ENCODE measurements around the gene RNGTT. TPM values are rescaled to one million over a fixed set of nuclear protein-coding genes. Genes with fewer than 3 reads are reported as not detected.

RNGTT gene
- total RNA-seq, 2 experiments from 2014 or later, result 22.1 to 22.2 TPM

DNA sequence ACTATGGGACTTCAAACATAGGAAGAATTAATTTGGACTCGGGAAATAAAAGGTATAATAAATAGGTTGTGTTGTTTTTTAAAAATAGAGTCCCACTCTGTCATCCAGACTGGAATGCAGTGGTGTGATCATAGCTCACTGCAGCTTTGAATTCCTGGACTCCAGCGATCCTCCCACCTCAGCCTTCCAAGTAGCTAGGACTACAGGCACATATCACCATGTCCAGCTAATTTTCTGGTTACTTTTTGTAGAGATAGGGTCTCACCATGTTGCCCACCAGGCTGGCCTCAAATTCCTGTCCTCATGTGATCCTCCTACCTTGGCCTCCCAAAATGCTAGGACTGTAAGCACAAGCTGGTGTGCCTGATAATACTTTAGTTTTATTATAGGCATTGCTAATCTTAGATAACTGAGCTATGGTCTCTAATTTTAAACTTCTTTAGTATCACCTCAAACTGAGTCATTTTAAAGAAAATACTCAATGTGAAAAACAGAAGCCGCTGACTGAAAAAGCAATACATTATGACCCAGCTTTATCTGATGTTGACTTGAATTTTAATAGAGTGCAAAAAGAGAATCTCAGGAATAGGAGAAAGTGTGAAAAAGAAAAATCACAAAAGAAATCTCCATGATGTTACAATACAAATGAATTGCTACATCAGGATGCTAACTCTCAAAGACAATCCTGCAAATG is 251.0 kb downstream of the RNGTT start:
- TF ChIP-seq, protein P1, sequence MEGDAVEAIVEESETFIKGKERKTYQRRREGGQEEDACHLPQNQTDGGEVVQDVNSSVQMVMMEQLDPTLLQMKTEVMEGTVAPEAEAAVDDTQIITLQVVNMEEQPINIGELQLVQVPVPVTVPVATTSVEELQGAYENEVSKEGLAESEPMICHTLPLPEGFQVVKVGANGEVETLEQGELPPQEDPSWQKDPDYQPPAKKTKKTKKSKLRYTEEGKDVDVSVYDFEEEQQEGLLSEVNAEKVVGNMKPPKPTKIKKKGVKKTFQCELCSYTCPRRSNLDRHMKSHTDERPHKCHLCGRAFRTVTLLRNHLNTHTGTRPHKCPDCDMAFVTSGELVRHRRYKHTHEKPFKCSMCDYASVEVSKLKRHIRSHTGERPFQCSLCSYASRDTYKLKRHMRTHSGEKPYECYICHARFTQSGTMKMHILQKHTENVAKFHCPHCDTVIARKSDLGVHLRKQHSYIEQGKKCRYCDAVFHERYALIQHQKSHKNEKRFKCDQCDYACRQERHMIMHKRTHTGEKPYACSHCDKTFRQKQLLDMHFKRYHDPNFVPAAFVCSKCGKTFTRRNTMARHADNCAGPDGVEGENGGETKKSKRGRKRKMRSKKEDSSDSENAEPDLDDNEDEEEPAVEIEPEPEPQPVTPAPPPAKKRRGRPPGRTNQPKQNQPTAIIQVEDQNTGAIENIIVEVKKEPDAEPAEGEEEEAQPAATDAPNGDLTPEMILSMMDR (IDR thresholded peaks at IDR 0.05), result no peak
- Mint-ChIP-seq H3K27ac (no peak overlapping the region), H3K4me3 (no peak overlapping the region), H3K27me3 (no peaks in the 10 kb centered on the region), H3K9me3 (peaks cover 2% of the 10 kb centered on the region), H3K36me3 (ENCODE audit: low read depth) (peaks cover 14% of the 10 kb centered on the region), H3K4me1 (ENCODE audit: low read depth) (peaks cover 3% of the 10 kb centered on the region)
- intact Hi-C loops (cut with micrococcal nuclease), result no loop called here
- ChIA-PET CTCF (no interaction called here), POLR2A (no interaction called here)
- no peak for ATAC-seq
- DNase-seq, result no peak

DNA sequence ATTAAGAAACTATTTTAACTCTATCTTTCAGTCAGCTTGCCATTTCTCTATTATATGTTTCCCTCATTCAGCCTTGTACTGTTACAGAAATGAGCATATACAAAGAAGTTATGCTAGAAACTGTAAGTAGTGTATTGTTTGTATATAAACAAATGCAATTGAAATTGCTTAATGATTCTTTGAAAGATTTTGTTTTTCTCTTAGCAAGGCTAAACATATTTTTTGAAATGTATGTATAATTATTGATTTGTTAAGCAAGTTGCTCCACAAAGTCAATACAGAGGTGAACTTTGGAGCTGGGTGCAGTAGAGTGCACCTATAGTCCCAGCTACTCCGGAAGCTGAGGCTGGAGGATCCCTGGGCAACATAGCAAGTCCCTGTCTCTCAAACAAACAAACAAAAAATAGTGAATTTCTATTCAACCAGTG is 253.6 kb downstream of the RNGTT start:
- ATAC-seq, result no peak
- DNase-seq, result no peak
- no peak overlapping the region for H3K4me3 Mint-ChIP-seq
- H3K4me1 Mint-ChIP-seq (ENCODE audit: low read depth), result peaks cover 15% of the 10 kb centered on the region
- ChIA-PET CTCF (interaction anchor here (0.7 kb wide), 1 partner anchor 48 kb away, joined by 3 read pairs; no protein-coding TSS in a partner anchor), POLR2A (no interaction called here)
- H3K9me3 Mint-ChIP-seq, result no peaks in the 10 kb centered on the region
- no peak overlapping the region for H3K27ac Mint-ChIP-seq
- TF ChIP-seq, protein P1 (IDR thresholded peaks at IDR 0.05), result no peak
- peaks cover 5% of the 10 kb centered on the region for H3K36me3 Mint-ChIP-seq (ENCODE audit: low read depth)
- intact Hi-C loops (cut with micrococcal nuclease), result no loop called here
- H3K27me3 Mint-ChIP-seq, result no peaks in the 10 kb centered on the region

DNA sequence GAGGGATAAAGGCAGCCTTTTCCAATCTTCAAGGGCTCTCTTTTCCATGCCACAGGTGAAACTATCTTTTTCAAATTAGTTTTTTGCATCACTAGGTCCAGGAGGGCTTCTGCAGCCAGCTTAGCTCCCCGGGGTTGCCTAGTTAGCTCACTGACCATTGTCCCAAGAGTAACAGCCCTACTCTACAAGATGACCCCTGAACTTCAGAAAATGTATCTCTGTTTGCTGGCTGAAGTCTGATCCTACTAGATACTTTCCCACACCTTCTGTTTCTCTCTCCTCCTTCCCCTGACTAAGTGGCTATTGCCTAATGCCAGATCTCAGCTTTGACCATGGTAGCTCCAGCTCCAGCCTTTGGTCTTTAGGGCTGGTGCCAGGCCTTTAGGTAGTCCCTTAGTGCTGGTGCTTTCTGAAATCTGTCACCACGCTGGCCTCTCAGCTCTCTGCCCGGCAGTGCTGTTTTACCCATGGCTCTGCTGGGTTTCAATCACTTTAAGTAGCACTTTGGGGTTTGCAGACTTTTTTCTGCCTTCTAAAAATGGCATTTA is 255.1 kb downstream of the RNGTT start:
- TF ChIP-seq, protein P1 (IDR thresholded peaks at IDR 0.05), result no peak
- no peak overlapping the region for H3K27ac Mint-ChIP-seq
- no peaks in the 10 kb centered on the region for H3K27me3 Mint-ChIP-seq
- intact Hi-C loops (cut with micrococcal nuclease), result no loop called here
- peaks cover 22% of the 10 kb centered on the region for H3K4me1 Mint-ChIP-seq (ENCODE audit: low read depth)
- no peak for ATAC-seq
- H3K36me3 Mint-ChIP-seq (ENCODE audit: low read depth), result peaks cover 7% of the 10 kb centered on the region
- H3K4me3 Mint-ChIP-seq, result no peak overlapping the region
- H3K9me3 Mint-ChIP-seq, result no peaks in the 10 kb centered on the region
- ChIA-PET CTCF (no interaction called here), POLR2A (interaction anchor here (0.7 kb wide), 1 partner anchor 212 kb away, joined by 3 read pairs; no protein-coding TSS in a partner anchor)
- no peak for DNase-seq

DNA sequence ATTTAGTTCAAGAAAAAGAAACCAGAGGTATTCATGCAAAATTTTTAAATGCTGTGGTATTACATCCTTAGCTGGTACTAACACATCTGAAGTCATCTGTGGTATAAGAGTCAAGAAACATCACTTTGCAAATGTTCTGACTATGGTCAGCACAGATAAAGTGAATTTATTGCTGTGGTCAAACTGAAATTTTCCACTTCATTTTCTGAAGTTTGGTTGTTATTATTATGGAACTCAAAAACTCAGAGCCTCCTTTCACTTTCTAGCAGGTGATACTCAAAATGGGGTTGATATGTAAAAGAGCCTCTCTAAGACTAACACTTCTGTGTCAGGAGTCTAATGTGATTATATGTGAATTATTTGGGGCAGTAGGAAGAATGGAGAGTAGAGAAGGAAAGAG is 257.8 kb downstream of the RNGTT start:
- intact Hi-C loops (cut with micrococcal nuclease), result no loop called here
- Mint-ChIP-seq H3K27me3 (no peaks in the 10 kb centered on the region), H3K27ac (peak overlapping the region; percentile 4), H3K4me1 (ENCODE audit: low read depth) (peaks cover 27% of the 10 kb centered on the region), H3K9me3 (no peaks in the 10 kb centered on the region), H3K36me3 (ENCODE audit: low read depth) (peaks cover 16% of the 10 kb centered on the region), H3K4me3 (no peak overlapping the region)
- POLR2A ChIA-PET, result no interaction called here
- TF ChIP-seq, protein P1 (IDR thresholded peaks at IDR 0.05), result no peak
- DNase-seq (no peak), ATAC-seq (peak; percentile 75)
- CTCF ChIA-PET, result no interaction called here

DNA sequence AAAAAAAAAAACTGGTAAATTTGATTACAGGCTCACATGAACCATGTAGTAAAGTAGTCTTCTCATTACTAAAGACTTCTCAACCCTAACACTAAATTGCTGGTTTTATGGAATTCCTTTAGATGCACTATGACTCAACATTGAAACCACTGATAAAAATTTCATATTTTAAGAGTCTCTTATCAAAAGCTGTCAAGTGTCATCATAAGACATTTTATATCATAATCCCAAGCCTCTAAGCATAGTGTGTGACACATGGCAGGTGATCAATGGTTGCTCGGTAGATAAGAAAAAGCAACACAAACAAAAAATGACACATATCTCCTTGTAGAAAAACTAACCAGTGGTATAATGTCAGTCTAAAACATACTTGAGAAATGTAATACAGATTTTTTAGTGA is 258.4 kb downstream of the RNGTT start:
- TF ChIP-seq, protein P1 (IDR thresholded peaks at IDR 0.05), result no peak
- Mint-ChIP-seq H3K27me3 (no peaks in the 10 kb centered on the region), H3K9me3 (no peaks in the 10 kb centered on the region), H3K27ac (no peak overlapping the region), H3K4me3 (no peak overlapping the region), H3K4me1 (ENCODE audit: low read depth) (peaks cover 33% of the 10 kb centered on the region), H3K36me3 (ENCODE audit: low read depth) (peaks cover 16% of the 10 kb centered on the region)
- POLR2A ChIA-PET, result no interaction called here
- intact Hi-C loops (cut with micrococcal nuclease), result no loop called here
- DNase-seq (no peak), ATAC-seq (peak; percentile 34)
- CTCF ChIA-PET, result no interaction called here

Data from activated CD8-positive, alpha-beta T cell treated with anti-CD3 and anti-CD28 coated beads for 36 hours (primary cell).